Hematopoietic multipotent progenitor cell (in vitro differentiated cells): Measurements from ENCODE around the gene GYG1. TPM values are rescaled to one million over a fixed set of nuclear protein-coding genes. Genes with fewer than 3 reads are reported as not detected.

Source experiments
- total RNA-seq: library from RNA; depleted of rRNA; stranded (reverse); fragments of >200 nt; gene quantifications from one replicate; pipeline ENCODE4 v1.2.3, GENCODE V29; 2012

The GYG1 gene
- total RNA-seq, 1 donor, result 38.2 TPM

Other genes with a start within 250 kb of the GYG1 start
- under 0.01 TPM for gene CPB1, start 163.7 kb upstream of the GYG1 start, total RNA-seq
- gene CPA3, start 126.2 kb upstream of the GYG1 start, total RNA-seq, result 80.5 TPM
- gene HLTF, start 95.0 kb downstream of the GYG1 start, total RNA-seq, result 22.4 TPM
- 14.8 TPM for gene HPS3, start 138.1 kb downstream of the GYG1 start, total RNA-seq
- gene CP, start 230.3 kb downstream of the GYG1 start, total RNA-seq, result 10.2 TPM